Measurements from ENCODE around the gene TIA1.
"Not testable (repeated sequence)": the region's sequence is repeated elsewhere in the genome, so short reads cannot be mapped to it uniquely, and the experiment has no call there.

Gene TIA1

GRCh38 chr2:70248181-70248847 is at the start of gene TIA1:
TIA1 (minus strand) TSS chr2:70248628; CDS start chr2:70248430, 198 bp downstream.
- peak; percentile 96 to 98 for ATAC-seq

- not testable (repeated sequence) for ATAC-seq
Measured at GRCh38 chr2:70297828-70298227, 49.4 kb upstream of the TIA1 start.

GRCh38 chr2:70283500-70284191 is 35.2 kb upstream of the TIA1 start:
- no peak for ATAC-seq

- no peak for ATAC-seq
Measured at GRCh38 chr2:70282439-70282838, 34.0 kb upstream of the TIA1 start.

- no peak for ATAC-seq
Measured at GRCh38 chr2:70280242-70280798, 31.9 kb upstream of the TIA1 start.

GRCh38 chr2:70270323-70270722 is 21.9 kb upstream of the TIA1 start:
- no peak for ATAC-seq

- not testable (repeated sequence) for ATAC-seq
Measured at GRCh38 chr2:70269422-70270302, 21.2 kb upstream of the TIA1 start.

- ATAC-seq, result not testable (repeated sequence)
Measured at GRCh38 chr2:70266925-70267324, 18.5 kb upstream of the TIA1 start.

GRCh38 chr2:70261501-70261900 is 13.1 kb upstream of the TIA1 start:
- ATAC-seq, result no peak

GRCh38 chr2:70258532-70258875 is 10.1 kb upstream of the TIA1 start:
- ATAC-seq, result no peak

- ATAC-seq, result no peak
Measured at GRCh38 chr2:70255637-70256314, 7.3 kb upstream of the TIA1 start.

- ATAC-seq, result no peak
Measured at GRCh38 chr2:70250434-70250833, 2.0 kb upstream of the TIA1 start.

GRCh38 chr2:70247364-70248180 is 856 bp downstream of the TIA1 start:
- no peak for ATAC-seq

GRCh38 chr2:70243806-70244584 is 4.4 kb downstream of the TIA1 start:
- ATAC-seq, result no peak

- no peak for ATAC-seq
Measured at GRCh38 chr2:70242552-70242951, 5.9 kb downstream of the TIA1 start.

GRCh38 chr2:70241340-70241739 is 7.1 kb downstream of the TIA1 start:
- ATAC-seq, result no peak

- ATAC-seq, result no peak
Measured at GRCh38 chr2:70240599-70240998, 7.8 kb downstream of the TIA1 start.

GRCh38 chr2:70233926-70234325 is 14.5 kb downstream of the TIA1 start:
- ATAC-seq, result no peak

- no peak for ATAC-seq
Measured at GRCh38 chr2:70226781-70227180, 21.6 kb downstream of the TIA1 start.

- ATAC-seq, result not testable (repeated sequence)
Measured at GRCh38 chr2:70223305-70223704, 25.1 kb downstream of the TIA1 start.
